NT2/D1 (cell line): ENCODE results near the gene IFRD2.

Experiments
- SUZ12 ChIP-seq: IDR thresholded peaks from 2 replicates; pipeline ENCODE4 v1.6.1; 2011; ENCODE audit not compliant: insufficient read length, insufficient read depth; ENCODE audit errors: extremely low read depth
- YY1 ChIP-seq: IDR thresholded peaks from 2 replicates; pipeline ENCODE4 v1.6.1; 2011; ENCODE audit not compliant: insufficient read length, insufficient read depth

- TF ChIP-seq YY1 (no peak), SUZ12 (no peak)
These were observed 7.9 kb upstream of the IFRD2 start for GRCh38 chr3:50299929-50300680.
